NT2/D1 (cell line): Measurements from ENCODE around the gene FASTKD3.
A peak's percentile ranks its signal among the peaks of the same experiment; 100 is the strongest.

ENCODE experiments used
- DNase-seq: peaks from one replicate; pipeline ENCODE4 v3.0.0-alpha.2; 2011; ENCODE audit warnings: low read depth, low spot score
- H3K27me3 ChIP-seq: 2 replicates; pipeline ENCODE4 v1.6.0; 2011; ENCODE audit warnings: mild to moderate bottlenecking; ENCODE audit not compliant: insufficient read length, insufficient read depth
- H3K36me3 ChIP-seq: 2 replicates; pipeline ENCODE4 v1.6.1; 2011; ENCODE audit warnings: mild to moderate bottlenecking, low read length, mixed read lengths; ENCODE audit not compliant: insufficient read depth, insufficient read length
- H3K4me1 ChIP-seq: 2 replicates; pipeline ENCODE4 v1.5.1; 2011; ENCODE audit not compliant: insufficient read depth, insufficient read length
- H3K4me3 ChIP-seq: 2 replicates; pipeline ENCODE4 v1.5.1; 2011; ENCODE audit warnings: low read depth; ENCODE audit not compliant: insufficient read length
- H3K9ac ChIP-seq: 2 replicates; pipeline ENCODE4 v1.6.0; 2011; ENCODE audit warnings: low read depth; ENCODE audit not compliant: insufficient read length
- H3K9me3 ChIP-seq: 2 replicates; pipeline ENCODE4 v1.5.1; 2011; ENCODE audit warnings: mild to moderate bottlenecking, low read length; ENCODE audit not compliant: insufficient read depth
- SUZ12 ChIP-seq: IDR thresholded peaks from 2 replicates; pipeline ENCODE4 v1.6.1; 2011; ENCODE audit not compliant: insufficient read length, insufficient read depth; ENCODE audit errors: extremely low read depth
- YY1 ChIP-seq: IDR thresholded peaks from 2 replicates; pipeline ENCODE4 v1.6.1; 2011; ENCODE audit not compliant: insufficient read length, insufficient read depth
- ZNF274 ChIP-seq: IDR thresholded peaks from 2 replicates; pipeline ENCODE4 v1.6.1; 2011; ENCODE audit warnings: mild to moderate bottlenecking, low read depth, low read length

The FASTKD3 gene

GRCh38 chr5:7907612-7908011, 38.8 kb upstream of the FASTKD3 start:
- TF ChIP-seq SUZ12 = no peak
- TF ChIP-seq ZNF274 = no peak
- no peak for TF ChIP-seq YY1
- Histone ChIP-seq H3K27me3 (no peaks in the 10 kb centered on the region), H3K9ac (no peak overlapping the region), H3K36me3 (peaks cover 28% of the 10 kb centered on the region), H3K9me3 (peaks cover 18% of the 10 kb centered on the region), H3K4me3 (no peak overlapping the region), H3K4me1 (no peaks in the 10 kb centered on the region)
- no peak for DNase-seq

DNA sequence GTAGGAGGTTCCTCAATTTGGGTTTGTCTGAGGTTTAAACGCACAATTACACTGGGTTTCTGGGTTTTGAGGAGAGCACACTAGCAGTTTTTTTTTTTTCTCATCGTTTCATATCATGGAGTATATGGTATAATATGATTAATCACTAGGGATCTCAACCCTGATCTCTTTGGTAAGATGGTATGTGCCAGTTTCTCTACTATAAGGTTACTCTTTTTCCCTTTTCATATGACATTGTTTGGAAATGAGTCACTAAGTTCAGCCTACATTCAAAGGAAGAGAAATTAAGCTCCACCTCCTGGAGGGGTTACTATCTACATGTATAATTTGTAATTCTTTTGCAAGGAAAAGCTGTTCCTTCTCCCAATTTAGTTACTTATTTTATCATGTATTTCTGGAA, 35.3 kb upstream of the FASTKD3 start:
- Histone ChIP-seq H3K9ac (no peak overlapping the region), H3K27me3 (no peaks in the 10 kb centered on the region), H3K4me3 (no peak overlapping the region), H3K4me1 (no peaks in the 10 kb centered on the region), H3K36me3 (peaks cover 54% of the 10 kb centered on the region), H3K9me3 (peaks cover 14% of the 10 kb centered on the region)
- no peak for DNase-seq
- TF ChIP-seq YY1 (no peak), ZNF274 (no peak), SUZ12 (no peak)

DNA sequence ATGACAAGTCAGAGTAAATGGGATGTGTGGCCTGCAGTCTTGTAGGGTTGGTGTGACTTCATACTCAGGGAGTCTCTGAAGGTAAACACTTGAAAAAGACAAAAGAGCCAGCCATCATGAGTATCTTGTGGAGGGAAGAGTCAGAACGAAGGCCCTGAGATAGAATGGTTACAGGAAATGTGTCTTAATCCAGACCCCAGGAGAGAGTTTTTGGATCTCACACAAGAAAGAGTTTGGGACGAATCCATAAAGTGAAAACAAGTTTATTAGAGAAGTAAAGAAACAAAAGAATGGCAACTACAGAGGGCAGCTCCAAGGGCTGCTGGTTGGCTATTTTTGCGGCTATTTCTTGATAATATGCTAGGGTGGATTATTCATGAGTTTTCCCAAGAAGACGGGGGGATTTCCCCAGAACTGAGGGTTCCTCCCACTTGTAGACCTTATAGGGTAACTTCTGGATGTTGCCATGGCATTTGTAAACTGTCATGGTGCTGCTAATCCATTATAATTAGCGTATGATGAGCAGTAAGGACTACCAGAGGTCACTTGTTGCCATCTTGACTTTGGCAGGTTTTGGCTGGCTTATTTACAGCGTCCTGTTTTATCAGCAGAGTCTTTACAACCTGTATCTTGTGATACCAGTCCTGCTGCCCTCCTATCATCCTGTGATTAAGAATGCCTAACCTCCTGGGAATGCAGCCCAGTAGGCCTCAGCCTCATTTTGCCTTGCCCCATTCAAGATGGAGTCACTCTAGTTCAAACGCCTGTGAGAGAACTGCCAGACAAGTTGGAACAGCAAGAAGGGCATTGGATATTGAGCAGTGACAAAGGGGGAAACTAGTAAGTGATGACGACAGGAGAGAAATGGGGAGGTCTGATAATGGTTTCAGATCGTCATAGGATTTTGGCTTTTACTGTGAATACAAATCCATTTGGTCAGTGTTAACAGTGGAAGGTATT, 34.1 kb upstream of the FASTKD3 start:
- no peak for DNase-seq
- peaks cover 60% of the 10 kb centered on the region for H3K36me3 ChIP-seq
- H3K4me3 ChIP-seq = no peak overlapping the region
- TF ChIP-seq YY1 (no peak), ZNF274 (no peak), SUZ12 (no peak)
- H3K9me3 ChIP-seq = peaks cover 11% of the 10 kb centered on the region
- no peak overlapping the region for H3K9ac ChIP-seq
- no peaks in the 10 kb centered on the region for H3K4me1 ChIP-seq
- no peaks in the 10 kb centered on the region for H3K27me3 ChIP-seq

DNA sequence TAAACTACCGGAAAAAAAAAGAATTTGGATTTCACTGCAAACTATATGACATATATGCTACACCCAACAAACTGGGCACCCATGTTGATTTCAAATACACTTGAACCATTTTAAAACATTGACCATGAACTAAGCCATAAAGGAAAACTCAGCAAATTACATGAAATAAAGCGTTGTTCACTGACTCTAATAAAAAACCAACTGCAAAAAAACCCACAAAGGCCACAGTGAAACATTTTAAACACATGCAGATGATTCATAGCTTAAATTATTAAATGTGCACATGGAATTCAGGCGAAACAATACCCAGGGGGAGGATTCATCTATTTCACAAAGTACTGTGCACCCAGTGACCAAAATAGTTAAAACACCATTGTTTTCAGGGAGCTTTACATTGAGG, 33.4 kb upstream of the FASTKD3 start:
- peaks cover 4% of the 10 kb centered on the region; the same call in 1 of the 2 replicates for H3K9me3 ChIP-seq
- H3K4me3 ChIP-seq = no peak overlapping the region
- H3K36me3 ChIP-seq = peaks cover 60% of the 10 kb centered on the region
- no peaks in the 10 kb centered on the region for H3K27me3 ChIP-seq
- no peak overlapping the region for H3K9ac ChIP-seq
- DNase-seq = no peak
- H3K4me1 ChIP-seq = no peaks in the 10 kb centered on the region
- no peak for TF ChIP-seq SUZ12
- TF ChIP-seq YY1 = no peak
- no peak for TF ChIP-seq ZNF274

DNA sequence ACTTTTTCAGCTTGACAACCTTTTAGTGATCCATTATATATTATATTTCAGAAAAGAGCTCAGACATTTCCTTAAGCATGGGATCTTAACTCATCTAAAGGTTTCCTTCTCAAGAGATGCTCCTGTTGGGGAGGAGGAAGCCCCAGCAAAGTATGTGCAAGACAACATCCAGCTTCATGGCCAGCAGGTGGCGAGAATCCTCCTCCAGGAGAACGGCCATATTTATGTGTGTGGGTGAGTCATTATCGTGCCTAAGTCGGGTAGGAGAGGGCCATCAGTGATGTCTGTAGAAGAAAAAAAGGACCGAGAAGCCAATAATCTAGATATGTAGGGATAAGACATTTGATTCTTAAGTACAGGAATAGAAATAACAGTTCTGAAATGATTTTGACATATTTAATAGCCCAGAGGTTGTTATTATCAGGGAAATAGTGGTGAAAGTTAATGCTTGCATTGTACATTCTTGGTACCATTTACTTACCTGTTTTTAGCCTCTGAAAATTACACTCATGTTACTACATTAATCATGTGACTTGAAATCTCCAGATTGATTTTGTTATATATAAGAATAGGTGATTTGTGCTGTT, 28.3 kb upstream of the FASTKD3 start:
- no peaks in the 10 kb centered on the region for H3K9me3 ChIP-seq
- peak; percentile 32 for DNase-seq
- no peak overlapping the region for H3K9ac ChIP-seq
- H3K36me3 ChIP-seq = peaks cover 88% of the 10 kb centered on the region
- no peak for TF ChIP-seq YY1
- TF ChIP-seq ZNF274 = no peak
- TF ChIP-seq SUZ12 = no peak
- no peak overlapping the region for H3K4me3 ChIP-seq
- H3K27me3 ChIP-seq = no peaks in the 10 kb centered on the region
- H3K4me1 ChIP-seq = no peaks in the 10 kb centered on the region

DNA sequence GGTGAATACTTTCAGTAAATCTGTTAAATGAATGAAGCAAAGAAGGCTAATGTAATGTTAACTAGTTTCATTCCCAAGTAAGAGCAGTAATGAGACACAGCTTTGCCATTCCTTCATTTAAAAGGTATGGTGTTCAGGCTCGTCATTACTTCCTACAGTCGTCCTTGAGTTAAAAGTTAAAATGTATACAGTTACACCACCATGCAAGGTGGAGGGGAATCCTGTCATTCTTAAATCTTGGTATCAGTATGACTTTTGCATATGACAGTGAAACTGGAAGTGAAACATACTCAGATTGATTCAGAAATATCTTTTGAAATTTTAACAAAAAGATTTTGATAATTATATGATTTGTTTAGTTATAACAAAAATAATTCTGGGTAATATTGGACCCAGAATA, 26.0 kb upstream of the FASTKD3 start:
- Histone ChIP-seq H3K9me3 (no peaks in the 10 kb centered on the region), H3K9ac (no peak overlapping the region), H3K27me3 (no peaks in the 10 kb centered on the region), H3K4me1 (no peaks in the 10 kb centered on the region), H3K4me3 (no peak overlapping the region), H3K36me3 (peaks cover 81% of the 10 kb centered on the region)
- no peak for DNase-seq
- TF ChIP-seq SUZ12 = no peak
- no peak for TF ChIP-seq ZNF274
- TF ChIP-seq YY1 = no peak

- H3K36me3 ChIP-seq = peaks cover 83% of the 10 kb centered on the region
- H3K4me3 ChIP-seq = no peak overlapping the region
- H3K9me3 ChIP-seq = no peaks in the 10 kb centered on the region
Measured at GRCh38 chr5:7894439-7894838, 25.6 kb upstream of the FASTKD3 start.

More at GRCh38 chr5:7894439-7894838, 25.6 kb upstream of the FASTKD3 start:
- Histone ChIP-seq H3K4me1 (no peaks in the 10 kb centered on the region), H3K27me3 (no peaks in the 10 kb centered on the region), H3K9ac (no peak overlapping the region)
- TF ChIP-seq ZNF274 (no peak), YY1 (no peak), SUZ12 (no peak)
- no peak for DNase-seq
